Measurements from ENCODE around the gene AP2A2. TPM values are rescaled to one million over a fixed set of nuclear protein-coding genes. Genes with fewer than 3 reads are reported as not detected.

Gene AP2A2
- total RNA-seq (2022; extraction: Qiagen RNA extraction), result 31.5 to 37.2 TPM (median 34.2 TPM) in 5 replicates

DNA sequence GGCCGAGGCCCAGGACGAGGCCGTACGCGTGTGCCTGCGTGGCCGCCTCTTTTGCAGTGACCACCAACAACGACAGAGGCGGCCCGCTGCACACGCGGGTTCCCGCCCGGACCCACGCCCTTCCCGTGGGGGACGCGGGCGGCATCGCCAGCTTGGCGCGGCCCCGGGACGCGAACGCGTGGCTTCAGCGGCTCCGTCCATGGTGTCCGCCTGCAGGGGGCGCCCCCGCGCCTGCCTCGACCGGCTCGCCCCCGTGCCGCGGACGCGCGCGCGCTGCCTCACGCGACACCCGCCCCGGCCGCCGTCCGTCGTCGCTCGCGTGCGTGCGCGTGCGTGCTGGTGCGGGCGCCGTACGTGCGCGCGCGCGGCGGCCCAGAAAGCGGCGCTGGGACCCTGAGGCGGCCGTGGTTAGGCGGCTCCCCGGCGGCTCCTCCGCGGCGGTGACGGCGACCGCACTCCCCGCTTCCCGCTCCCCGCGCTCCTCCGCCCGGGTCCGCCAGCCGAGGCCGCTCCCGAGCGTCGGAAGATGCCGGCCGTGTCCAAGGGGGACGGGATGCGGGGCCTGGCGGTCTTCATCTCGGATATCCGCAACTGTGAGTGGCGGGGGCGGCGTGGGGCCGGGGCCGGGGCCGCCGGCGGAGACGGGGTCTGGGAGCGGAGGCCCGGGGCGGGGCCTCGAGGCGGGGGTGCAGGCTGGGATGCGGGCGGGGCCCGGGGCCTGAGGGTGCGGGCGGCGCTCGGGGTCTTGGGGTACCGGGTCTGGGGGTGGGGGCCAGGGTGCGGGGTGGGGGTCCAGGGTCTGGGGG lies at the start of gene AP2A2:
Gene AP2A2 (plus strand): TSS at position 375 of the 806 bp plus-strand sequence. CDS start 152 bp downstream, at position 527.

DNA sequence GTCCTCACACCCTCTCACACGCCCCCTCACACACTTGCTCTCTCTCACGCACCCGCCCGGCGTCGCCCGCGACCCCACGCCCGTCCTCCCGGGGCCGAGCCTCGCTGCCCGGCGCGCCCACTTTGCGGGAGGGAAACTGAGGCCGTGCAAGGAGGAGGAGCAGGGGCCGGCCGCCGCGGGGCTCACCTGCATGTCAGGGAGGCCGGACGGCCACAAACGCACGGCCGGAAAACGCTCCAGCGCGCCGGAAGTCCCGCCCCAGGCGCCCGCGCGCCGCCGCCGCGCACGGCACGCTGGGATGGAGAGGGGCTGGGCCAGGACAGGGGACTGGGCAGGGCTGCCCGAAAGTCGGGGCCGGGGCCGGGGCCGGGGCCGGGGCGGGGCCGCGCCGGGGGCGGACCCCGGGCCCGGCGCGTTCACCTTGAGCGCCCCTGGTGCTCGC lies 15.1 kb upstream of the AP2A2 start, which contains the start of gene CHID1:
Gene CHID1 (minus strand): TSS at position 222 of the 442 bp plus-strand sequence. CDS start 5,994 bp downstream, outside the sequence.

DNA sequence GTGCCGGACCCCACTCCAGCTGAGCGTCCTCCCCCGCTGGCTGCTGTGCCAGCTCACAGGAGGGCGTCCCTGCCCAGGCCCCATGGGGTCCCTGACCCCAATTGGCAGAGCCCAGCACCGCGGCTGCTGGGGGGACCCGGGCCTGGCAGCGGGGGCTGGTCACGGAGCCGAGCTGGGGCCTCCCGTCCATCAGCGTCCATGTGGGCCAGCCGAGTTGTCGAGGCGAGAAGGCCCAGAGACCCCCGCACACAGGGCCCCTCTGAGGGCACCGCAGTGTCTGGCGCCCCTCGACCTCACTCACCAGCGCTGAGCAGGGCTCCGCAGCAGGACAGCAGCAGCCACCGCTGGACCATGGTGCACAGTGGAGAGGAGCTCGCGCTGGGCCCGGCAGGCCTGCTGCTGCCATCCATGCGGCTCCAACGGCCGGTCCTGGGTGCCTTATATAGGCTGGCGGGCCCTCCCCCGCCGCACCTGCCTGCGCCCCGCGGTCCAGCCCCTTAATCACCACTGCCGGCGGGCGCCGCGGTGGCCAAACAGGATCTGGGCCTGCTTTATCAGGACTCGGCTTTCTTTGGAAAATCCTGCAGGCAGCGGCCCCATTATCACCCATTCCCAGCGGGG lies 110.7 kb downstream of the AP2A2 start, which contains the start of gene MUC6:
Gene MUC6 (minus strand): TSS at position 416 of the 621 bp plus-strand sequence. CDS start 63 bp downstream, at position 353.

Other genes with a start within 250 kb of the AP2A2 start
- gene DEAF1, start 230.6 kb upstream of the AP2A2 start, total RNA-seq (2022; extraction: Qiagen RNA extraction), result 29.4 to 37.4 TPM (median 34.6 TPM) in 5 replicates
- 8.8 to 11.2 TPM (median 11.0 TPM) in 5 replicates for gene TMEM80, start 230.1 kb upstream of the AP2A2 start, total RNA-seq (2022; extraction: Qiagen RNA extraction)
- gene EPS8L2, start 219.6 kb upstream of the AP2A2 start, total RNA-seq (2022; extraction: Qiagen RNA extraction), result 86.6 to 123 TPM (median 114 TPM) in 5 replicates
- 392 to 415 TPM (median 399 TPM) in 5 replicates for gene TALDO1, start 178.4 kb upstream of the AP2A2 start, total RNA-seq (2022; extraction: Qiagen RNA extraction)
- gene GATD1, start 148.4 kb upstream of the AP2A2 start, total RNA-seq (2022; extraction: Qiagen RNA extraction), result 37.2 to 46.9 TPM (median 43.5 TPM) in 5 replicates
- gene CEND1, start 135.8 kb upstream of the AP2A2 start, total RNA-seq (2022; extraction: Qiagen RNA extraction), result 1.4 to 2.8 TPM (median 2.4 TPM) in 5 replicates
- 27.4 to 34.4 TPM (median 31.1 TPM) in 5 replicates for gene SLC25A22, start 127.6 kb upstream of the AP2A2 start, total RNA-seq (2022; extraction: Qiagen RNA extraction)
- gene PIDD1, start 120.6 kb upstream of the AP2A2 start, total RNA-seq (2022; extraction: Qiagen RNA extraction), result 10.1 to 14.2 TPM (median 13.5 TPM) in 5 replicates
- 1,408 to 2,641 TPM (median 2,478 TPM) in 5 replicates for gene RPLP2, start 115.9 kb upstream of the AP2A2 start, total RNA-seq (2022; extraction: Qiagen RNA extraction)
- 37.4 to 59.4 TPM (median 57.4 TPM) in 5 replicates for gene PNPLA2, start 107.0 kb upstream of the AP2A2 start, total RNA-seq (2022; extraction: Qiagen RNA extraction)
- 3.0 to 6.3 TPM (median 5.7 TPM) in 5 replicates for gene CRACR2B, start 98.0 kb upstream of the AP2A2 start, total RNA-seq (2022; extraction: Qiagen RNA extraction)
- gene CD151, start 92.9 kb upstream of the AP2A2 start, total RNA-seq (2022; extraction: Qiagen RNA extraction), result 809 to 892 TPM (median 846 TPM) in 5 replicates
- 474 to 756 TPM (median 614 TPM) in 5 replicates for gene POLR2L, start 83.3 kb upstream of the AP2A2 start, total RNA-seq (2022; extraction: Qiagen RNA extraction)
- gene TSPAN4, start 83.0 kb upstream of the AP2A2 start, total RNA-seq (2022; extraction: Qiagen RNA extraction), result 139 to 194 TPM (median 190 TPM) in 5 replicates
- 69.2 to 82.1 TPM (median 73.1 TPM) in 5 replicates for gene CHID1, start 15.1 kb upstream of the AP2A2 start, total RNA-seq (2022; extraction: Qiagen RNA extraction)
- not detected in 5 replicates for gene MUC6, start 110.8 kb downstream of the AP2A2 start, total RNA-seq (2022; extraction: Qiagen RNA extraction)
- 0.08 to 0.38 TPM (median 0.22 TPM) in 5 replicates for gene MUC2, start 149.0 kb downstream of the AP2A2 start, total RNA-seq (2022; extraction: Qiagen RNA extraction)
- gene MUC5AC, start 232.1 kb downstream of the AP2A2 start, total RNA-seq (2022; extraction: Qiagen RNA extraction), result 1.2 to 1.8 TPM (median 1.5 TPM) in 5 replicates